Colonic mucosa (tissue), 4 donors: ENCODE results near the gene C1orf198. TPM values are rescaled to one million over a fixed set of nuclear protein-coding genes. Genes with fewer than 3 reads are reported as not detected.

ENCODE experiments used
- DNase-seq: peaks from one replicate; pipeline ENCODE4 v3.0.0-alpha.2; 2020
- H3K27ac ChIP-seq: fragments of 200-600 bp; one replicate; pipeline ENCODE4 v1.8.0; 2021
- H3K27me3 ChIP-seq: fragments of 200-600 bp; one replicate; pipeline ENCODE4 v1.8.0; 2021
- H3K36me3 ChIP-seq: fragments of 200-600 bp; one replicate; pipeline ENCODE4 v1.8.0; 2021
- H3K4me1 ChIP-seq: fragments of 200-600 bp; one replicate; pipeline ENCODE4 v1.8.0; 2021; ENCODE audit warnings: mild to moderate bottlenecking
- H3K4me3 ChIP-seq: fragments of 200-600 bp; one replicate; pipeline ENCODE4 v1.8.0; 2021
- H3K9ac ChIP-seq, 2 donors: one replicate each; pipeline ENCODE4 v1.7.0; 2013; ENCODE audit warnings: control low read depth in 2 of 2, low read depth in 2 of 2, low read length in 2 of 2
- H3K9me3 ChIP-seq: fragments of 200-600 bp; one replicate; pipeline ENCODE4 v1.8.0; 2021
- CTCF ChIP-seq: fragments of 200-600 bp; IDR thresholded peaks from one replicate; pipeline ENCODE4 v1.8.0; 2022; ENCODE audit warnings: antibody characterized with exemption, mild to moderate bottlenecking
- intact Hi-C: fragments of 100-400 bp; cut with DNase I; formaldehyde crosslinking; loops from one replicate; pipeline ENCODE4 v1.14.1; 2022
- total RNA-seq, 2 donors: library from RNA; stranded (reverse); fragmentation: NEBNext Ultra II Directional in 1 of 2; extraction: Animal tissue kit (Norgen Biotek cat#: 25700) in 1 of 2; gene quantifications; one replicate each; pipeline ENCODE4 v1.2.1, GENCODE V29; 2021
- donor health status: healthy.
- donor health status: DM: no; HTN: no; CAD: no.
- donor health status: DM: no; HTN: no; CAD: no.

Gene C1orf198
- total RNA-seq, 2 donors from 2014 or later: 19.1 to 24.6 TPM

- TF ChIP-seq CTCF: no peak
- H3K4me1 ChIP-seq: no peaks in the 10 kb centered on the region
- intact Hi-C loops: no loop called here
- no peaks in the 10 kb centered on the region for H3K27me3 ChIP-seq
- no peak overlapping the region for H3K4me3 ChIP-seq
- no peaks in the 10 kb centered on the region for H3K9me3 ChIP-seq
- no peak for DNase-seq
- no peak overlapping the region for H3K27ac ChIP-seq
- H3K9ac ChIP-seq: no peak overlapping the region
- no peaks in the 10 kb centered on the region for H3K36me3 ChIP-seq
Measured at GRCh38 chr1:230855886-230856285, 12.4 kb downstream of the C1orf198 start.

- H3K36me3 ChIP-seq: no peaks in the 10 kb centered on the region
- no peaks in the 10 kb centered on the region for H3K4me1 ChIP-seq
- H3K27me3 ChIP-seq: no peaks in the 10 kb centered on the region
- no peak for DNase-seq
- H3K27ac ChIP-seq: no peak overlapping the region
- H3K9me3 ChIP-seq: no peaks in the 10 kb centered on the region
- no peak overlapping the region for H3K4me3 ChIP-seq
- intact Hi-C loops: no loop called here
- TF ChIP-seq CTCF: no peak
- H3K9ac ChIP-seq: no peak overlapping the region
Measured at GRCh38 chr1:230854423-230854822, 13.9 kb downstream of the C1orf198 start.

- intact Hi-C loops: no loop called here
- TF ChIP-seq CTCF: no peak
- no peaks in the 10 kb centered on the region for H3K36me3 ChIP-seq
- H3K27ac ChIP-seq: no peak overlapping the region
- H3K9ac ChIP-seq: no peak overlapping the region
- no peak for DNase-seq
- H3K4me1 ChIP-seq: no peaks in the 10 kb centered on the region
- H3K9me3 ChIP-seq: no peaks in the 10 kb centered on the region
- H3K27me3 ChIP-seq: no peaks in the 10 kb centered on the region
- H3K4me3 ChIP-seq: no peak overlapping the region
Measured at GRCh38 chr1:230853731-230854130, 14.6 kb downstream of the C1orf198 start.

GRCh38 chr1:230852959-230853358, 15.4 kb downstream of the C1orf198 start:
- H3K9ac ChIP-seq: no peak overlapping the region
- DNase-seq: no peak
- intact Hi-C loops: no loop called here
- no peak for TF ChIP-seq CTCF
- no peaks in the 10 kb centered on the region for H3K27me3 ChIP-seq
- no peak overlapping the region for H3K27ac ChIP-seq
- H3K4me3 ChIP-seq: no peak overlapping the region
- H3K4me1 ChIP-seq: no peaks in the 10 kb centered on the region
- no peaks in the 10 kb centered on the region for H3K9me3 ChIP-seq
- H3K36me3 ChIP-seq: no peaks in the 10 kb centered on the region

- no peaks in the 10 kb centered on the region for H3K9me3 ChIP-seq
- DNase-seq: no peak
- no peak overlapping the region for H3K27ac ChIP-seq
- H3K9ac ChIP-seq: no peak overlapping the region
- intact Hi-C loops: no loop called here
- TF ChIP-seq CTCF: no peak
- H3K4me1 ChIP-seq: no peaks in the 10 kb centered on the region
- no peaks in the 10 kb centered on the region for H3K27me3 ChIP-seq
- no peak overlapping the region for H3K4me3 ChIP-seq
- H3K36me3 ChIP-seq: no peaks in the 10 kb centered on the region
Measured at GRCh38 chr1:230851291-230851691, 17.0 kb downstream of the C1orf198 start.

- Histone ChIP-seq H3K36me3 (no peaks in the 10 kb centered on the region), H3K27ac (no peak overlapping the region), H3K27me3 (no peaks in the 10 kb centered on the region), H3K4me3 (no peak overlapping the region), H3K9ac (no peak overlapping the region), H3K9me3 (no peaks in the 10 kb centered on the region), H3K4me1 (no peaks in the 10 kb centered on the region)
- no peak for DNase-seq
- TF ChIP-seq CTCF: no peak
- intact Hi-C loops: no loop called here
Measured at GRCh38 chr1:230850547-230850946, 17.8 kb downstream of the C1orf198 start.
